OCI-LY7 (cell line): ENCODE results near the gene CCNE1. TPM values are rescaled to one million over a fixed set of nuclear protein-coding genes. Genes with fewer than 3 reads are reported as not detected.

Source experiments
- BruUV-seq: library from RNA; stranded (reverse); fragments of 400-500 nt; replicated peaks from 2 replicates; lab custom pipeline; 2021; lab: Mats Ljungman, UMichigan
- CTCF ChIA-PET: fragments of 300-600 bp; sonication (Branson Sonifier 250); formaldehyde crosslinking; loops from one replicate; lab custom pipeline; 2022; ENCODE audit warnings: antibody characterized with exemption; ENCODE audit not compliant: unreplicated experiment; lab: Charles Lee
- POLR2A ChIA-PET: fragments of 300-600 bp; sonication (Branson Sonifier 250); formaldehyde crosslinking; loops from one replicate; lab custom pipeline; 2022; ENCODE audit warnings: antibody characterized with exemption; lab: Charles Lee
- DNase-seq: peaks from one replicate; pipeline ENCODE4 v3.0.0-alpha.2; 2015; ENCODE audit warnings: low spot score
- H2AFZ ChIP-seq: fragments of 200-600 bp; sonication (generic), shearing (Covaris generic); 2 replicates; pipeline ENCODE4 v1.6.1; 2014; ENCODE audit warnings: mild to moderate bottlenecking, antibody characterized with exemption, low read length, moderate library complexity
- H3K27ac ChIP-seq: fragments of 200-600 bp; sonication (generic); 2 replicates; pipeline ENCODE4 v1.5.1; 2014; ENCODE audit warnings: mixed run types, low read depth, mild to moderate bottlenecking, moderate library complexity, low read length, inconsistent platforms; ENCODE audit not compliant: poor library complexity, severe bottlenecking
- H3K36me3 ChIP-seq: fragments of 200-600 bp; sonication (generic); 2 replicates; pipeline ENCODE4 v1.6.1; 2014; ENCODE audit warnings: mild to moderate bottlenecking, antibody characterized with exemption, low read length, moderate library complexity, mixed read lengths; ENCODE audit not compliant: insufficient read depth
- H3K4me1 ChIP-seq: fragments of 200-600 bp; sonication (generic); 2 replicates; pipeline ENCODE4 v1.5.1; 2014; ENCODE audit warnings: mild to moderate bottlenecking, low read length; ENCODE audit not compliant: insufficient read depth, poor library complexity, severe bottlenecking
- H3K4me2 ChIP-seq: fragments of 200-600 bp; sonication (generic); 2 replicates; pipeline ENCODE4 v1.6.1; 2014; ENCODE audit warnings: mild to moderate bottlenecking, low read length
- H3K4me3 ChIP-seq: fragments of 200-600 bp; sonication (generic); 2 replicates; pipeline ENCODE4 v1.5.1; 2014; ENCODE audit warnings: mild to moderate bottlenecking, low read depth, low read length; ENCODE audit not compliant: poor library complexity, severe bottlenecking
- H3K79me2 ChIP-seq: fragments of 200-600 bp; sonication (generic); 2 replicates; pipeline ENCODE4 v1.6.1; 2016; ENCODE audit warnings: low read depth, mild to moderate bottlenecking, low read length, moderate library complexity, mixed read lengths; ENCODE audit not compliant: insufficient read depth
- H3K9me2 ChIP-seq: fragments of 200-600 bp; sonication (generic); 2 replicates; pipeline ENCODE4 v1.6.1; 2016; ENCODE audit warnings: mild to moderate bottlenecking, low read length, mixed read lengths; ENCODE audit not compliant: insufficient read depth
- H3K9me3 ChIP-seq: fragments of 200-600 bp; sonication (generic); 2 replicates; pipeline ENCODE4 v1.6.1; 2014; ENCODE audit warnings: mild to moderate bottlenecking, mixed run types, low read length, mixed read lengths
- H4K20me1 ChIP-seq: fragments of 200-600 bp; sonication (generic); 2 replicates; pipeline ENCODE4 v1.6.1; 2014; ENCODE audit warnings: mild to moderate bottlenecking, antibody characterized with exemption, low read length, moderate library complexity, mixed read lengths; ENCODE audit not compliant: insufficient read depth
- CTCF ChIP-seq: fragments of 200-600 bp; sonication (generic); conservative IDR thresholded peaks from 2 replicates; pipeline ENCODE4 v1.5.1; 2014; ENCODE audit warnings: mild to moderate bottlenecking, antibody characterized with exemption, low read length, moderate library complexity, mixed read lengths
- EZH2phosphoT487 ChIP-seq: fragments of 200-600 bp; sonication (generic); IDR thresholded peaks from 2 replicates; pipeline ENCODE4 v1.6.1; 2018; ENCODE audit warnings: low read depth, borderline replicate concordance, mild to moderate bottlenecking, mixed run types, antibody characterized with exemption, low read length, moderate library complexity, mixed read lengths
- intact Hi-C: fragments of 100-400 bp; cut with micrococcal nuclease; formaldehyde crosslinking; loops from one replicate; pipeline ENCODE4 v1.10.0; 2022; ENCODE audit not compliant: unreplicated experiment
- total RNA-seq, 2 experiments: library from RNA; depleted of rRNA in 1 of 2; stranded (reverse); fragments of >200 nt in 1 of 2; shearing (Covaris generic) in 1 of 2; gene quantifications; 2 replicates each; pipeline ENCODE4 v1.2.3, GENCODE V29; 2014 to 2022

The CCNE1 gene
- total RNA-seq, 2 experiments from 2014 or later, result 23.2 to 36.1 TPM

DNA sequence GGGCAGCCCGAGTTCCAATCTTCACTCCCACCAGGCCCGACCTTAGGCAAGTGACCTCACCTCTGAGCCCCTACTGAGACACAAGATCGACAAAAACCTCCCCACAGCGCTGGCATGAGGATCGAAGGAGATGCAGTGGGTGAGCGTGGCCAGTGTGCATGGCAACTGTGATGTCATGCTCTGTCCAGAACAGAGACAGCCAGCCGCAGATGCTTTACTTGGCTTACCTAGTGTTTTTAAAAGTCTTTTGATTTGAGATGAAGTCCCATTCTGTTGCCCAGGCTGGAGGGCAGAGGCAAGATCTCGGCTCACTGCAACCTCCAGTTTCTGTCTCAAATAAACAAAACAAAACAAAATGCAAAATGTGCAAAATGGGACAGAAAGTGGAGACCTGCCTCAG, 47.4 kb upstream of the CCNE1 start:
- Histone ChIP-seq H3K4me1 (peaks cover 4% of the 10 kb centered on the region), H2AFZ (no peak overlapping the region), H3K79me2 (no peaks in the 10 kb centered on the region), H3K27ac (no peak overlapping the region), H3K9me3 (no peaks in the 10 kb centered on the region), H3K4me3 (no peak overlapping the region), H3K4me2 (no peak overlapping the region), H4K20me1 (no peaks in the 10 kb centered on the region), H3K9me2 (no peaks in the 10 kb centered on the region), H3K36me3 (no peaks in the 10 kb centered on the region)
- CTCF ChIA-PET, result no interaction called here
- intact Hi-C loops, result no loop called here
- POLR2A ChIA-PET, result no interaction called here
- BruUV-seq, result no TSS peak
- no peak for DNase-seq
- TF ChIP-seq CTCF (no peak), EZH2phosphoT487 (no peak)

- no peak overlapping the region for H3K4me2 ChIP-seq
- H2AFZ ChIP-seq, result no peak overlapping the region
- no peak for DNase-seq
- no TSS peak for BruUV-seq
- peaks cover 4% of the 10 kb centered on the region for H3K4me1 ChIP-seq
- H3K9me3 ChIP-seq, result no peaks in the 10 kb centered on the region
- H3K9me2 ChIP-seq, result no peaks in the 10 kb centered on the region
- H3K36me3 ChIP-seq, result no peaks in the 10 kb centered on the region
- ChIA-PET POLR2A (no interaction called here), CTCF (no interaction called here)
- TF ChIP-seq CTCF (no peak), EZH2phosphoT487 (no peak)
- intact Hi-C loops, result no loop called here
- H3K27ac ChIP-seq, result no peak overlapping the region
- no peak overlapping the region for H3K4me3 ChIP-seq
- H4K20me1 ChIP-seq, result no peaks in the 10 kb centered on the region
- H3K79me2 ChIP-seq, result no peaks in the 10 kb centered on the region
These were observed 45.7 kb upstream of the CCNE1 start for GRCh38 chr19:29766100-29766499.

DNA sequence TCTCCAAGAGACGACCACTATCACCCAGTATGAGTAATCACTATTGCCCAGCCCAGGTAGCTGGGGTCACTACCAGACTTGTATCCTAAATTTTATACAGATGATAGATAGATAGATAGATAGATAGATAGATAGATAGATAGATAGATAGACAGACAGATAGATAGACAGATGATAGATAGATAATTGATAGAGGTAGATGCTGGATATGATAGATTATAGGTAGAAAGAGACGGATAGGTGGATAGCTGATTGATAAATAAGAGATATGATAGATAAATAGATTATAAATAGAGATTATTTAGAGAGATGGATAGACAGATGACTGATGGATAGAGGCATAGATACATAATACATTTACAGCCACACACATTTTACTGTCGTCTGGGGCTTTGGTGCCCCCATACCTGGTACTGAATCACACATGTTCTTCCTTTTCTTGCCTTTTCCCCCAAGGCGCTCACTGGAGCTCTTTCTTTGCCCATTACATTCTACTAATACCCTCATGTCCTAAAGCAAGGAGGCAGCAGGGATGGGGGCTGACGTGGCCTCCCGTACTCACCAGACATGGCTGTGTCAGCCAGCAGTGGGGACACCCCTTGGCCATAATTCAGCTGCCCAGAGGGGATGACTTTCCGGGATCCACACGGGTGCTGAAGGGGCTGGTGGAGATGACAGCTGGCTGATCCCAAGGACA, 44.6 kb upstream of the CCNE1 start:
- H4K20me1 ChIP-seq, result no peaks in the 10 kb centered on the region
- H2AFZ ChIP-seq, result no peak overlapping the region
- no peak for DNase-seq
- no peaks in the 10 kb centered on the region for H3K9me2 ChIP-seq
- ChIA-PET CTCF (no interaction called here), POLR2A (no interaction called here)
- no peaks in the 10 kb centered on the region for H3K79me2 ChIP-seq
- H3K4me2 ChIP-seq, result no peak overlapping the region
- BruUV-seq, result no TSS peak
- H3K27ac ChIP-seq, result no peak overlapping the region
- H3K9me3 ChIP-seq, result no peaks in the 10 kb centered on the region
- H3K36me3 ChIP-seq, result no peaks in the 10 kb centered on the region
- H3K4me3 ChIP-seq, result no peak overlapping the region
- intact Hi-C loops, result no loop called here
- H3K4me1 ChIP-seq, result no peaks in the 10 kb centered on the region
- TF ChIP-seq EZH2phosphoT487, result no peak
